KMS-11 (cell line): ENCODE results near the gene AKAP8L.
A peak's percentile ranks its signal among the peaks of the same experiment; 100 is the strongest.

Experiments used
- H2AFZ ChIP-seq: fragments of 200-600 bp; sonication (generic); 2 replicates; pipeline ENCODE4 v1.6.1; 2016; ENCODE audit warnings: antibody characterized with exemption, mixed run types, low read depth
- H3K27ac ChIP-seq: fragments of 200-600 bp; sonication (generic); 2 replicates; pipeline ENCODE4 v1.6.1; 2016; ENCODE audit warnings: mild to moderate bottlenecking, mixed run types
- H3K27me3 ChIP-seq: fragments of 200-600 bp; sonication (generic); 2 replicates; pipeline ENCODE4 v1.6.1; 2017; ENCODE audit warnings: mild to moderate bottlenecking, low read depth, mixed run types, moderate library complexity; ENCODE audit not compliant: insufficient read depth
- H3K36me3 ChIP-seq: fragments of 200-600 bp; sonication (generic); 2 replicates; pipeline ENCODE4 v1.6.1; 2017; ENCODE audit warnings: mild to moderate bottlenecking, mixed run types; ENCODE audit not compliant: insufficient read depth
- H3K4me1 ChIP-seq: fragments of 200-600 bp; sonication (generic); 2 replicates; pipeline ENCODE4 v1.6.1; 2016; ENCODE audit warnings: mild to moderate bottlenecking, low read depth, mixed run types; ENCODE audit not compliant: poor library complexity, severe bottlenecking
- H3K4me2 ChIP-seq: fragments of 200-600 bp; sonication (generic); 2 replicates; pipeline ENCODE4 v1.7.0; 2016; ENCODE audit warnings: mild to moderate bottlenecking, mixed run types
- H3K4me3 ChIP-seq: fragments of 200-600 bp; sonication (generic); IDR thresholded peaks from 2 replicates; pipeline ENCODE4 v1.6.1; 2017; ENCODE audit warnings: low read depth, low read length, mixed read lengths; ENCODE audit not compliant: insufficient read depth
- H3K79me2 ChIP-seq: fragments of 200-600 bp; sonication (generic); 2 replicates; pipeline ENCODE4 v1.6.1; 2016; ENCODE audit warnings: low read depth, mixed run types; ENCODE audit not compliant: insufficient read depth
- H3K9ac ChIP-seq: fragments of 200-600 bp; sonication (generic); 2 replicates; pipeline ENCODE4 v1.6.1; 2016; ENCODE audit warnings: mild to moderate bottlenecking, mixed run types
- H4K20me1 ChIP-seq: fragments of 200-600 bp; sonication (generic); 2 replicates; pipeline ENCODE4 v1.6.1; 2016; ENCODE audit warnings: mild to moderate bottlenecking, mixed run types; ENCODE audit not compliant: insufficient read depth
- TF ChIP-seq, protein P1 (sequence below): fragments of 200-600 bp; sonication (generic); conservative IDR thresholded peaks from 2 replicates; pipeline ENCODE4 v1.6.1; 2017; ENCODE audit warnings: low read depth, mild to moderate bottlenecking, antibody characterized with exemption, low read length, moderate library complexity, mixed read lengths

The AKAP8L gene

DNA sequence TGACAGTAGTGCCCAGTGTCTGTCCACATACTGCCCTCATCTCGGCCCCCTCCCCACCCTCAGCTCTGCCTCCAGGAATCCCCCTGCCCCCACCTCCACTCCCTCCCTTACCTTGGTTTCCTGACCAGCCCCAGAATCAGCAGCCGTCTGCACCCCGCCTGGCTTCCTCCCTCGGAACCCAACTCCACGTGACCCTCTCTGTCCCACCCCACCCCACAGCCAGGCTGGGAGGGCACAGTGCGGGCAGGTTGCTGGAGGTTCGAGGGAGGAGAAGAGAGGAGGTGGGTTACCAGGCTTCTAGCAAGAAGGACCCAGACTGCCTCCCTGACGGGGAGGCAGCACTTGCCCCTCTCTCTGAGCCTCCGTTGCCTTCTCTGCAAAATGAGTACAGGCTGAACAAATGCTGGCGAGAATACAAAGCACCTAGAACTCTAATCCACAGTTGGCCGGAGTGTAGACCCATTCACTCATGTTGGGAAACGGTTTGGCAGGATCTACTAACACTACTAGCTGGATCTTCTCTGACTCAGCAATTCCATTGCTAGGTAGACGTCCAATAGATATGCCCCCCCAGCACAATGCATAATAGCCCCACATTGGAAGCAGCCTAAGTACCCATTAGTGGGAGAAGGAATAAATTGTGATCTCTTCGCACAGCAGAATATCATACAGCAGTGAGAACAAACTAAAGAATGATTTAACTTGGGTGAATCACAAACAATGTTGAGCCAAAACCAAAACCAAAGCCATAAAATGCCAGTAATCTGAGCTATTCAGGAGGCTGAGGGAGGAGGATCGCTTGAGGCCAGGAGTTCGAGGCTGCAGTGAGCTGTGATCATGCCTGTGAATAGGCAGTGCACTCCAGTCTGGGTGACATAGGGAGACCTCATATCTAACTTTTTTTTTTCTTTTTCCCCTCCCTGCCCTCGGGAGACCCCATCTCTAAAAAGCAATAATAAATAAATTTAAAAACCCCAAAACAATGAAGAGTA is 45.9 kb upstream of the AKAP8L start, which contains the start of gene RASAL3:
RASAL3 (minus strand) TSS at position 151 of the 992 bp plus-strand sequence. CDS start 186 bp downstream, outside the sequence.
- H3K4me1 ChIP-seq = peaks cover 42% of the 10 kb centered on the region
- no peak within 1 kb of the TSS for H3K4me3 ChIP-seq
- no peaks in the 10 kb centered on the region for H3K79me2 ChIP-seq
- peak within 1 kb of the TSS; percentile 74 for H3K9ac ChIP-seq
- no peaks in the 10 kb centered on the region for H3K36me3 ChIP-seq
- TF ChIP-seq, protein P1, sequence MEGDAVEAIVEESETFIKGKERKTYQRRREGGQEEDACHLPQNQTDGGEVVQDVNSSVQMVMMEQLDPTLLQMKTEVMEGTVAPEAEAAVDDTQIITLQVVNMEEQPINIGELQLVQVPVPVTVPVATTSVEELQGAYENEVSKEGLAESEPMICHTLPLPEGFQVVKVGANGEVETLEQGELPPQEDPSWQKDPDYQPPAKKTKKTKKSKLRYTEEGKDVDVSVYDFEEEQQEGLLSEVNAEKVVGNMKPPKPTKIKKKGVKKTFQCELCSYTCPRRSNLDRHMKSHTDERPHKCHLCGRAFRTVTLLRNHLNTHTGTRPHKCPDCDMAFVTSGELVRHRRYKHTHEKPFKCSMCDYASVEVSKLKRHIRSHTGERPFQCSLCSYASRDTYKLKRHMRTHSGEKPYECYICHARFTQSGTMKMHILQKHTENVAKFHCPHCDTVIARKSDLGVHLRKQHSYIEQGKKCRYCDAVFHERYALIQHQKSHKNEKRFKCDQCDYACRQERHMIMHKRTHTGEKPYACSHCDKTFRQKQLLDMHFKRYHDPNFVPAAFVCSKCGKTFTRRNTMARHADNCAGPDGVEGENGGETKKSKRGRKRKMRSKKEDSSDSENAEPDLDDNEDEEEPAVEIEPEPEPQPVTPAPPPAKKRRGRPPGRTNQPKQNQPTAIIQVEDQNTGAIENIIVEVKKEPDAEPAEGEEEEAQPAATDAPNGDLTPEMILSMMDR = no peak
- H2AFZ ChIP-seq = peak within 1 kb of the TSS; percentile 63
- no peaks in the 10 kb centered on the region for H3K27me3 ChIP-seq
- H3K4me2 ChIP-seq = peak within 1 kb of the TSS; percentile 79
- H3K27ac ChIP-seq = peak within 1 kb of the TSS; percentile 62
- no peaks in the 10 kb centered on the region for H4K20me1 ChIP-seq

- TF ChIP-seq, protein P1 = no peak
These were observed 45.1 kb upstream of the AKAP8L start for GRCh38 chr19:15463861-15464371.

DNA sequence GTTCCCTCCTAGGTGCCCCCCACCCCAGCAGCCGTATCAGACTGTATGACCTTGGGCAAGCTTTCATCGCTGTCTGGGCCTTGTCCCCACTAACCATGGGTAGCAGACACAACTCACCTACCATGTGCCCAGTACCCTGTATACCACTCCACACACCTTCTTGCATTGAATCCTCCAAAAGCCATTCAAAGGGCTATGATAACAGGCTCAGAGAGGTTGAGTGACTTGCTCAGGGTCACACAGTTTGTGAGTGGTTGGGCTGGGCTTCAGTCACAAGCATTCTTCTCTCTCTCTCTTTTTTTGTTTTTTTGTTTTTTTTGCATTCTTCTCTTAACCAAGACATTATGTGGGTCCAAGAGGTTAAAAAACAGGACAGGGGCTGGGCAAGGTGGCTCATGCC is 42.9 kb upstream of the AKAP8L start:
- H3K4me3 ChIP-seq = no peak overlapping the region
- no peak overlapping the region for H3K4me2 ChIP-seq
- no peaks in the 10 kb centered on the region for H3K79me2 ChIP-seq
- H3K36me3 ChIP-seq = no peaks in the 10 kb centered on the region
- H3K27ac ChIP-seq = no peak overlapping the region
- H3K27me3 ChIP-seq = no peaks in the 10 kb centered on the region
- H4K20me1 ChIP-seq = no peaks in the 10 kb centered on the region
- peaks cover 29% of the 10 kb centered on the region for H3K4me1 ChIP-seq
- no peak overlapping the region for H3K9ac ChIP-seq
- TF ChIP-seq, protein P1 = no peak
- no peak overlapping the region for H2AFZ ChIP-seq

More at GRCh38 chr19:15463861-15464371, 45.1 kb upstream of the AKAP8L start:
- Histone ChIP-seq H3K4me2 (peak overlapping the region; percentile 79), H3K79me2 (no peaks in the 10 kb centered on the region), H3K9ac (peak overlapping the region; percentile 74), H3K36me3 (no peaks in the 10 kb centered on the region), H3K4me3 (no peak overlapping the region), H4K20me1 (no peaks in the 10 kb centered on the region), H2AFZ (peak overlapping the region; percentile 63), H3K4me1 (peaks cover 42% of the 10 kb centered on the region), H3K27me3 (no peaks in the 10 kb centered on the region), H3K27ac (peak overlapping the region; percentile 62)

DNA sequence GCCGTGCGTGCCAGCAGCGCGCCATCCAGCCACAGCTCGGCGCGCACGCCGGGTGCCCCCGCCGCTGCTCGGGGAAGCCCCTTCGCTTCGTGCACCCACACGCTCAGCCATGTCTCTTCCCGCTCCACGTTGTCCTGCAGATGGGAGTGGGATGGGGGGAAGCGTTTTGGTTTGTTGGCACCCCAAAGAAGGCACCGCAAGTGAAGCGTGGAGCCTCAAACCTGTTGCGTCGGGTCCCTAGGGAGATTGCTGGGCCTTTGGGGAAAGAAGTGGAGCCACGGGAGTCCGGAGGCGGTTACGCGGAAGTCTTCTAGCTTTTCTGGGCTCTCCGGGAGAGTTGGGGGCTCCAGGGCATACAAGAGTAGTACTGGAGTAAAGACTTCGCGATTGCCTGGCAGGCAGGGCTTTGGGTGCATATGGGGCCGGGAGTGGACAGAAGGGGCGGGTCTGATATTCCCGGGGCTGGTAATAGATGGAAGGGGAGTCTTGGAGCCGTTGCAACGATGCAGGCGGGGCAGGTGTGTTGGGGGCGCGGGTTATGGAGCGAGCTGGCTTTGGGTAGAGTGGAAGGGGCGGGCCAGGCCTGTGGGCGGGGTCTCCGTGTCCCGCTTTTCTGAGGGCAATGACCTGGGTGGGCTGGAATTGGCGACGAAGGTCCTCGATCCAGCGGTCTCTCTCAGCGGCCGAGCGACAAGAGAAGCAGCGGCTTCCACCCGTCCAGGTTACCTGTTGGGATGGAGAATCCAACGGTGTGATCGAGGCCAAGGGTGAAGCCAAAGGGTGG is 39.1 kb upstream of the AKAP8L start:
- Histone ChIP-seq H3K9ac (no peak overlapping the region), H3K4me1 (peaks cover 3% of the 10 kb centered on the region), H3K4me3 (no peak overlapping the region), H4K20me1 (no peaks in the 10 kb centered on the region), H3K36me3 (no peaks in the 10 kb centered on the region), H3K4me2 (no peak overlapping the region), H3K27ac (no peak overlapping the region), H3K79me2 (no peaks in the 10 kb centered on the region), H3K27me3 (no peaks in the 10 kb centered on the region), H2AFZ (no peak overlapping the region)
- TF ChIP-seq, protein P1 = no peak
